ENCODE data around the gene TRIM45.
"Not testable (repeated sequence)": the region's sequence is repeated elsewhere in the genome, so short reads cannot be mapped to it uniquely, and the experiment has no call there.

Gene TRIM45

DNA sequence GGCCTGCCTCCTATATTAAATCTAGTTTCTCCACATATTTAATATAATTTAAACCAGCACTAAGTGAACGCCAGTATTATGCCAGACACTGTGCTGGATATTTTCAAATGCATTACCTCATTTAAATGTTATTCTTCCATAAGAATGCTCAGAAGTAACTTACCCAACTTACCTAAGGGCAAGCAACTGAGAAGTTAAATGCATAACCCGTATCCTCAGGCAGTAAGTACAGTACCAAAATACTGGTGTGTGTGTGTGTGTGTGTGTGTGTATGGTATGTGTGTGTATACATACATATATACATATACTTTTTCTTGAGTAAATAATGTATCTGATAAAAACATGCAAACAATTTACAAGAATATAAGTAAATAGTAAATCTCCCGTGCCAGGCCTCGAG is 9.0 kb upstream of the TRIM45 start:
- no peak for DNase-seq

DNA sequence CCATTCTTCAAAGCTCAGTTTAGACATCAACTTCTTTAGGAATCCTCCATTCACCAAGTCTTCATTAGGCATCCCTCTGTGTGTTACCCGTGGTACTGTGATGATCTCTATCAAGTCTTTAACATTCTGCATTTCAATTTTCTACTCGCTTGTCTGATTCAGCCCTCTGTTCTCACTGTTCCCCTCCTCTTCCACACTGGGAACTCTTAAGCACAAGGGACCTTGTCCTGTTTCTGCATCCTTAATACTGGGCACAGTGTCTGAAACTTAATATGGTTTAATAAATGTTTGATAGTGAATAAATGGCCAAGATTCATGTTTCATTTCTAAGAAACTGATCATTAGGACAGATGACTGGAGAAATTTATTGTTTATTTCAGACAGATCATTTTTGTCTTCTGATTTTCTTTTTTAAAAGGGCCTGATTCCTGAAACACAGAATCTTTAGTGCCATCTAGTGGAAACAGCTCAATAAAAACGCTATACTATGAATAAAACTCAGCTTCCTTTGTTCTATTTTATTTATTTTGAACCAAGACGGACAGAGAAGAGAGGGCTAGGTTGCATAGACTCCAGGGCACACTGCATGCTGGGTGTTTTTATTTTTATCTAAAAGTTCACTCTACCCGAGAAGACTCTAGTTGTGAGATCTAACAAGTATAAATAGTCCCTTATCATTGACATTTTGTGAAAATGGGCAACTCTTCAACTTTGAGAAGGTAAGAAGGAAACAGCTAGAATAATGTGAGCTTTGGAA is 7.0 kb upstream of the TRIM45 start:
- DNase-seq: no peak

DNA sequence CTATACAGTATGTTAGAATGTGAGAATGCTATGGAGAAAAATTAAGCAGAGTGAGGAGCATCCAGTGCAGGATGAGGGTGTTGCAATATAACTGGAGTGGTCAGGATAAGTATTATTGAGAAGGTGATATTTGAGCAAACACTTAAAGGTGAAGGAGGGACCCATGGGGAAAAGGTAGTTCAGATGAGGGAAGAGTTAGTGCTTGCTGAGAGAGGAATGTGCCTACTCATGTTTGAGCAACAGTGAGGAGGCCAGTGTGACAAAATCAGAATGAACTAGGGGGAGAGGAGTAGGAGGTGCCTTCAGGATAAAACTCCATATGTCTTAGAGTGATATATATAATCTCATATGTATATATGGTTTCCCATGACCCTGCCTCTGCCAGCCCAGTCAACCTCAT is 6.2 kb upstream of the TRIM45 start:
- no peak for DNase-seq

DNA sequence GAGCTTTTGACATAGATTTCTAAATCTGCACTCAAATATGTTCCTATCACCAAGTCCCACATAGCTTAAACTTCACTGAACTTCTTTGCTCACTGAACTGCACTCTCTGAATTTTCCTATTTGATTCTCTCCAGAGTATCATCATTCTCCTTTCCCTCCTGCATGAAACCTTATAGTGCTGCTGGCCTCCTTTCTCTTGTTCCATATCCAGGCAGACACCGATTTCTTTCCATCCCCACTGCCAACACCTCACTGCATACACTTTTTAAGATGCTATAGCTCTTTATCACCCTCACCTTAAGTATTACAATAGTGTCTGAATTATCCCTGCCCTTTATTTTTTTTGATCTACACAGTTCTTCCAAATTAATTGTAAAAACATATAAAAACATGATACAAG is 3.1 kb upstream of the TRIM45 start:
- no peak for DNase-seq

DNA sequence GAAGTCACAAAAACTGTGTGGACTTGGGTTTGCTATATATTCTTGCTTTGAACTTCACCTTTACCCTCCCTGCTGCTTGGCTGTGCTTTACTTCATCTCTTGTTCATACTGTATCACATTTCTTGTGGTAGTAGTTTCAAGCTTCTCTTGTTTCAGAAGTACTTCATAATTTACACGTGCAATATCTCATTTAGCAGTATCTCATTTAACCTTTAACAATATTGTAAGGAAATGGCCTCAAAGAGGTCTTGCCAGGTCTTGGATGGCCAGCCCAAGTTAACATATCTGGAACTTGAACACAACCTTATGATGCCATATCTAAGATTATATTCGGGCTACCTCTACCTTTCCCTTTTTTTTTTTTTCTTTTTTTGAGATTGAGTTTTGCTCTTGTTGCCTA is 1.7 kb upstream of the TRIM45 start:
- DNase-seq: no peak

DNA sequence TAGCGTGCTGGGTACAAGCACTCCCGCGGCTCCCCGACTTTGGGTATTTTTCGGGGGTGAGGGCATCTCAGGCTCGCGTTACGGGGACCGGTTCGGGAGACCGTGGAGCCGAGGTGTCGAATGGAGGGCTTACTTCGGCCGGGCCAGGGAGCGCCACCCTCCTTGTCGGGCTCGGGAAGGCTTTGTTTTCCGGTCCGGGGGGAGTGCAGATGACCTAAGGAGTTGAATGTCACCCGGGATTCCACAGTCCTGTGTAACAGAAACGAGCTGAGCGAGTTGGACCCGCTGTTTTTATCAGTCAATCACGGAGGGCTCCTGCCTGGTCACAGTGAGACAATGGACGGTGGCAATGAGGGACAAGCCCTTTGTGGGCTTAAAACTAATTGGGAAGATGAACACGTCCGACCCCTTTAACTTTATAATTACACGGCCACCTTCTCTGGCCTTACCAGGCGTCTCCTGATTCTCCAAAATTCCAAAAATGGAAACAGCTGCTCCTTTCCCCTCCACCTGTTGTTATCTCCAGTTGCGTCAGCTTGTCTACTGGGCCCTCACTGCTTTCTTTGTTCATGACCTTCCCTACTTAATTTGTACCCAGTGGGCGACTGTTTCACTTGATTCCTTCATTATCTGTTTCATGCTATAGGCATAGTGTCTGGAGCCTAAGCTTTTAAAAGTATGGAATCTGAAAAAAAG is 929 bp upstream of the TRIM45 start:
- DNase-seq: no peak

DNA sequence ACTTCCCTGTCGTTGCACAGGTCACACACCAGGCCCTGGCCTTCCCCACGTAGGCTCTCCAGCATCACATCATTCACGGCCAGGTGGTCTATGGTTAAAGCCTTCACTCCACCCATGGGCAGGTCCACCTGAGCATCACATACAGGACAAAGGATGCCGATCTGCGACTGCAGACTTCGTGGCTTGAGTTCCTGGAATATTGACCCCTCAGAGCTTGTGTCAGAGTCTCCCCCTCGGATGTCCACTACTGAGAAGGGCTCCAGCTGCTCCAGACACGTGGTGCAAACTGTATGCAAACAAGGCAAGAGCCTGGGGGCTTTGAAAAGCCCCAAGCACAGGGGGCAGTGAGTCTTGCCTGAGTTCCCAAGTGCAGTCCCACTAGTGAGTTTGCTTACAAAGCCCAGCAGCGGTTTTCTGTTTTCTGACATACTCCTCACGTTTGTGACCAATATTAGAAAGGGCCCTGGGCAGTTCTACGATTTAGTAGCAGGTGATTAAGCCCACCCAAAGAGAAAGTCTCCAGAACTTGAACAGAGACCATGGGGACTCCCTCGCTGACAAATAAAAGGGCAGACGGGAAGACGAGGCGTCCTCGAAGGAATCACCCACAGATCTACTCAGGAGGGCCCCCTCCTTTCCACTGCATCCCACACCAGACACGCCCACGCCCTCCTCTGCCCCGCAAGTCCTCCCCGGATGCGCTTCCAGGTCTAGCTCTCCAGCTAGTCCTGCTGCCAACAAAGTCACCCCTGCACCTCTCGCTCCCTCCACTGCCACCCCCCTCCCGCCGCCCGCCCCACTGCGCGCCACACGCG is 568 bp downstream of the TRIM45 start:
- no peak for DNase-seq

DNA sequence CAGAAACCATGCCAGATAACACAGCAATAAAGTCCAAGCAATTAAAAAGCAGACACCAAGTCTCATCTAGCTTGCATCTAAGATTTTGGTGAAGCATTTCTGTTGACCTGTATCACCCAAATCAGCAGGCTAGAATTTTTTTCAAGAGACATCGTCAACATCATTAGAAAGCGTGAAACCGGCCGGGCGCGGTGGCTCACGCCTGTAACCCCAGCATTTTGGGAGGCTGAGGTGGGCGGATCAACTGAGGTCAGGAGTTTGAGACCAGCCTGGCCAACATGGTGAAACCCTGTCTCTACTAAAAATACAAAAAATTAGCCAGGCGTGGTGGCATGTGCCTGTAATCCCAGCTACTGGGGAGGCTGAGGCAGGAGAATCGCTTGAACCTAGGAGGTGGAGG is 2.4 kb downstream of the TRIM45 start:
- not testable (repeated sequence) for DNase-seq

DNA sequence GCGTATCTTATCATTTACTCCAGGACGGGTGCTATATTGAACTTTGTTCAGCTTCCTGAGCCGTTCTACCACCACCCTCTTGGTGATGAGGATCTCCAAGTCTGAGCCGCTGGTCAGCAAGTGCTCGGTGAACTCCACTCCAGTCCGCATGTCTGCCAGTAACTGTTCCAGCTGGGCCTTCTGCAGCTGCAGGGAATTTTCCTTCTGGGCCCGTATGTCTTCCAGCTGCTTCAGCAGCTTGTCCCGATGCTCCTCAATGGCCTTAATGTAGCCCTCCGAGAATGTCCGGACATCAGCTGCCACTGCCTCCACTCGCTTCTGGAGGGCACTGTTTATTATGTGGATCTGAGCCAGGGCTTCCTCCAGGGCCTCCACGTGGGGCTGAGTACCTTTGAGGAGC is 3.4 kb downstream of the TRIM45 start:
- no peak for DNase-seq

DNA sequence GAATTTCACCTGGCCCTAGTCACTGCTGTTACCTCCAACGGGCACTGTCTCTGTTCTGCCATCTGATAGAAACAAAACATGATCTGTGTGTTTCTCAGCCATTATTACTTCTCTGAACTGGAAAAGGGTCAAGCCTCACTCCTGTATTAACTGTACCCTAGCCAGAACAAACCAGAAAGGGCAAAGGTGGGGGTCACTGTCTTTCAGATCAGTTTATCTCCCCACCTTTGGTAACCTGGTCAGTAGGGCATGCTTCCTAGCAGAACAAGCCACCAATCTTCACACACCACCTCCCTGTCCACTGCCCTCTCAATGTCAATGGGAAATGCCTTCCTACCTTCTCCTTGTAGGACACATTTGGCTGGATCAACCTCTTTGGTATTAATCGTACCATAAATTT is 3.9 kb downstream of the TRIM45 start:
- DNase-seq: no peak

DNA sequence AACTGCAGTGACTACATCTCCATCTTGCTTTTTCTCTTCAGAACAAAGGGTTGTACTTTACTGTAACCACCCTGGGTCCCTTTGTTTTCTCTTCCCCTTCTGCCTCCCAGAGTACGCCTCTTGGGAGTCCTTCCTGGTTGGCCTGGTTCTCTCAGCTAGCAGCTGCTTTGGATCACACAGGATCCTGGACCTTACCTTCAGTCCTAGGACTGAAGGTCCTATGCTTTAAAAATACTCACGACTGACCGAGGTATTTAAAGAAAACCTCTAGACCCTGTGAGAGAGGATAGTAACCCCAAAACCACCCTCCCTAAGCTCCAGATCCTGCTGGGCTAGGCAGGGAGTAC is 4.8 kb downstream of the TRIM45 start:
- DNase-seq: no peak

DNA sequence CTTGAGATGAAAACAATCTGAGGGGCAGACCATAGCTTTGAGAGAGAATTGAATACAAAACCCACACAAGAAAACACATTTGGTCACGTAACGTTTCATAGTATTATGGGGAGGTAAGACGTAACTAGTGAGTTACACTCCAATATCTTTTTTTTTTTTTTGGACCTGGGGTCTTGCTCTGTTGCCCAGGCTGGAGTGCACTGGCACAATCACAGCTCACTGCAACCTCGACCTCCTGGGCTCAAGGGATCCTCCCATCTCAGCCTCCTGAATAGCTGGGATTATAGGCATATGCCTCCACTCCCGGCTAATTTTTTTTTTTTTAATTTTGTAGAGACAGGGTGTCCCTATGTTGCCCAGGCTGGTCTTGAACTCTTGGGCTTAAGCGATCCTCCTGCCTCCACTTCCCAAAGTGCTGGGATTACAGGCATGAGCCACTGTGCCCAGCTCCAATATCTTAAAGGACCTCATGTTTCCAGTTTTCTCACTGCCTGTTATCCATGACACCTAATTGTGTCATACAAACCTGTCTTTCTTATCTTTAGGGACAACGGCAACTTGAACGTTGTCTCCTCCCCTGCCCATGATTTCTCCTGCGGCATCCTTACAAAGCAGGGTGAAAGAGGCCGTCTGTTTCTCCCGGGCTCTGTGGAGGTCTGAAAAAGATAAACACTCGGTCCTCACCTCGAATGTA is 5.3 kb downstream of the TRIM45 start:
- DNase-seq: no peak

DNA sequence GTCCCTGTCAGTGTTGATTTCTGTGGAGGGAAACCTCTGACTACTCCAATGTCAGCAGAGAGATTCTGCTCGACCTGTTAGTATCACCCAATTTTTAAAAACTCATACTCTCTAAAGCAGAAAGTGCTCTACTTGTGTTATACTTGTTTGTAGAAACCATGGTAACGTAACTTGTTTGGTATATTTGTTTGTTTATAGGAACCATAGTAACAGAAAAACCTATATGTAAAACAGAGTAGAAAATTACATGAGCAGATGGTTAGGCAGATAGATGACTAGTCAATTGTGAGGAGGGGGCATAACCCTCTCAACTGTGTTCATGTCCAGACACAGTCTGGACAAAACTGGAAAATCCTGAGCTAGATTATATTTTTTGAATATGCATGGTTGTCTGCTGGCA is 6.7 kb downstream of the TRIM45 start:
- no peak for DNase-seq

DNA sequence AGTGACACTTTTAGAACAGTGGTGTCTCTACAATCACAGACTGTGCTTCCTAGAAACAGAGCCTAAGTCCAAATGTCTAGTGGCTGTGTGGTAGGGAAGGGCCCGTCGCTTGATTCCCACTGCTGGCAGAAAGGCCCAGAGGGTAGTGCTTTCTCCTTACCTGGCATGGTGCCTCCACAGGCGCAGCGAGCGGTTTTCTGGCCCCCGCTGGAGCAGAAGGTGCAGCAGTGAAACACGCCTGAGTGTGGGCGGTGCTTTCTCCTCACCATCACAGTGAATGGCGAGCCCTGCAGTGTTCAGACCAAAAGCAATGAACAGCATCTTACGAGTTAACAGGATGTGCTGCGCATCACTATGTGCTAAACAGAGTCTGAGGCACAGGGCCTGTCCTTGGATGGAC is 8.3 kb downstream of the TRIM45 start:
- DNase-seq: no peak

DNA sequence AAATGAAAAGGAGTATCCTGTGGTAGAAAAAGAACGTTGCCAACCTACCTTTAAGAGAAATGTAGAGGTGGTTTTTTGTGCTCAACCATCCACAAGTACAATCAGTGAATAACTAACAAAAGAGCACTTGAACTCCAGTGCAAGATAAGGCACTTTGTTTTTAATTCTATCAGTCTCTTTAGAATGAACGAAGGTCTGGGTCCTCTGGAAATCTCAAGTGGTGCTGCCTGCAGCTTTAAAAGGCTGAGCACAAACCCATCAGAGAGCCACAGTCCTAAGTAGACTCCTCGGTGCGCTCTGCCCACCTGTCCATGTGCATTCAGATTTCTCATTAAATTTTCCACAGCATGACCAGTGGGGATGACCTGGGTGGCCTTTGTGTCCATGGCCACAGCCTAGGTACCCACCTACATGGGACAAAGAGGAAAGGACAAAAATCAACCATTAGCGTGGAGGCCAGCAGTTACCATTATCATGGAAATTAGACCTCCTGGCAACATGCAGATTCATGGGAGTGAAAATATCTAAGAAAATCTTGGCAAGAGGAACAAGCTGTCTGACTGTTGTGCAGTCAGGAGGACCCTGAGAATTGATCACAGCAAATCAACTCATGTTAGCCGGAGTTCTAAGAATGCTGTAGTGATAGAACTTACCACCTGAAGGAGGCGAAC is 9.4 kb downstream of the TRIM45 start:
- DNase-seq: no peak

DNA sequence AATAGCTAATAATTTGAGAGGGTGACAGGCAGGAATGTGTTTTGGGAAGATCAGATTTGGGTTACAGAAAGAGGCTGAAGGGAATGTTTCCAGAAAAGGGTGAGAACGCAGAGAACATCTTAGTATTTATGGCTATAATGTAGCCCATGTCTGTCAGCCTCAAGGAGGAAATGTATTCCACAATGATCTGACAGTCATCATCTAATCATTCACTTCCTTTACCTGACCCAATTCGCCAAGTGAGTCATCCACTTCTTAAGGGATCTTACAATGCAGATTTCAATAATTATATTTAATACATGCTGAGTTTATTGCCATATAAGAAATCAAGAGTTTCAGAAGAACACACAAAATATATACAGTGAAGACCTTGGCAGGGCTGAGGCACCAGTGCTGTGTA is 10.8 kb downstream of the TRIM45 start:
- no peak for DNase-seq

DNA sequence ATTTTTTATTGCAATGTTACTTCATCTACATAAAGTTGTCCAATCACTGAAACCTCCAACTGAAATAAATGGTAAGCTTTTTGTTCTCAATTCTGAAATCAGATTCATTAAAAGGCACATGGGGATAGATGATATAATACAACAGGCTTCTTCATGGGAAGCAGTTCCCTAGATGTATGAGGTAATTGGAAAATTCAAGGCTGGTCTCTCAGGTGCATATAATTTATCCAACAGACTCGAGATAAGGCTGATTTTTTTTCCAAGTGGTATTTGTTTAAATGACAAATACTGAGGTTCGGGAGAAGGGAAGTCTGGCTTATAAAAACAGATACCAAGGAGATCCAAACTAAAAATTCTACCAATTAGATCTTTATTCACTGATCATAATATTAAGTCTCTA is 14.2 kb downstream of the TRIM45 start:
- DNase-seq: no peak

DNA sequence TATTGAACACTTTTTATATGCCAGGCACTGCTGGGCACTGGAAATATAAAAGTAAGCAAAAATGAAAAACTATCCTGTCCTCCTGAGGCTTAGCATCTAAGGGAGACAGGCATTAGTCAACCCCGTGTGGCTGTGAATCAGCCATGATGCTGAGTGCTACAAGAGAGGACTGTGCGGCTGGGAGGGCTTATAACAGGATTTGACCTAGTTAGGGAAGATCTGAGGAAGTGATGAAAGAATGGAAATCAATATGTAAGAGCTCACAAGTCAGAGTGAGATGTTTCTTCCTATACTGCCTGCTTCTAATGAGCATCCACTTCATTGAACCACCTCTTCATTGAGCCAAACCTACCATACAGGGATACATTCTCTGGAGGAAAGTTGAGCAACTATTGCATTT is 15.1 kb downstream of the TRIM45 start:
- no peak for DNase-seq

DNA sequence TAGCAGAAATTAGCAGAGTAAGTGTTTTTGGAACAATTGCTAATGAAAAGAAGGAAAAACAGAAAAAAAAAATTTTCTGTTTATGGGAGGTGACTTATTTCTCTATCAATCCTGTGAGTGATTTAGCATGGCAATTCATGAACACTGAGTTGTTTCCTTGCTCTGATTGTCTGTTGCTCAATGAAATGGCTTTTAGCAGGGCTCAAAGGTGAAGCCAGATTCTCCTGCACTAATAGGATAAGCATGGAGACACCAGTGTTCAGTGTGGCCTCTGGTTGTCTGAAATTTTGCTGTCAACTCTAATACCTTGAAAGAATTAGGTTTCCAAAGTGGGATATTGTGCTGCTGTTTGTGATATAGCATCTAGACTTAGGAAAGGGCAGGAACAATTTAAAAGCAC is 15.8 kb downstream of the TRIM45 start:
- no peak for DNase-seq

DNA sequence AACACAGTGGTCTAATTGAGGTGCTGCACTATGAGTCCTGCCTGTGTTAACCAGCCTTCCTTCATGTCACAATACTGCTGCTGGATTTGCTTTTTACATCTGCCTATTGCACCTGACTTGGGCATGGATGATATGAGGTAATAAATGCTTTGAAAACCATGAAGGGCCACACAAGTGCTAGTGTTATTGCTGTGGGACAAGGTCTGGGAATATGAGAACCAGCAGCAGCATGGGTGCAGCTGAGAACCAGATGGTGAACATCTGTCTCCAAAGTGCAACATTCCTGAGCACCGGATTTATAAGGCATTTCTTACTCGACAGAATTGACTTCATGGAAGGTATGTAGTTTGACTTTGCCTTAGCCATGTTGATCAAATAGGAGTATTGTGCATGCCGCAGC is 16.6 kb downstream of the TRIM45 start:
- DNase-seq: no peak

DNA sequence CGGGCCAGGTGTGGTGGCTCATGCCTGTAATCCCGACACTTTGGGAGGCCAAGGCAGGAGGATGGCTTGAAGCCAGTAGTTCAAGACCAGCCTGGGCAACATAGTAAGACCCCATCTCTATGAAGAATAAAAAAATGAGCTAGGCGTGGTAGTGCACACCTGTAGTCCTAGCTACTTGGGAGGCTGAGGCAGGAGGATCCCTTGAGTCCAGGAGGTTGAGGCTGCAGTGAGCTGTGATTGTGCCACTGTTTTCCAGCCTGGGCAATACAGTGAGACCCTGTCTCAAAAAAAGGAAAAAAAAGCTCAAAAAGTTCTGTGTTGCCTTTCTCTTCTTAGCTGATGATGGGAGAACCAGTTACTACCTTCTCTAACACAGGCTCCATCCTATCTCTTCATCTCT is 19.7 kb downstream of the TRIM45 start:
- DNase-seq: not testable (repeated sequence)

DNA sequence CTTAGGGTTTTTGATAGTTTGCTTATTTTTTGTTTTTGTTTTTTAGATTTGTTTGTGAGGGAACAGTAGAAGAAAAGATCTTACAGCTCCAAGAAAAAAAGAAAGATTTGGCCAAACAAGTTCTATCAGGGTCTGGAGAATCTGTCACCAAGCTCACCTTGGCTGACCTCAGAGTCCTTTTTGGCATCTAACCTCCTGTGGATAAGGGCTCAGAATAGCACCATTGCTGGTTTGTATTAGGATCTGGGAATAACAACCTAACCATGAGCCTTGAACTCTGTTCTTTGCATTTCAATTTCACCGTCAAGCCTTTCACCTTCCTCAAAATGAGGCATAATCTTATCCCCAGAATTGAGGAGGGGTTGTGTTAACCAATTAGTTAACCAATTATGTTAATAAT is 20.2 kb downstream of the TRIM45 start:
- DNase-seq: no peak
